SK-N-SH (cell line): Measurements from ENCODE around the gene BUB1. TPM values are rescaled to one million over a fixed set of nuclear protein-coding genes. Genes with fewer than 3 reads are reported as not detected.

Experiments
- CTCF ChIA-PET: fragments of 300-600, 350-600 bp; formaldehyde crosslinking; extraction: SDS; loops from one replicate; lab custom pipeline; 2021; lab: Yijun Ruan, JAX
- POLR2A ChIA-PET: fragments of 350-600 bp; sonication (Branson Sonifier 250); formaldehyde crosslinking; extraction: SDS; loops from one replicate; lab custom pipeline; 2020; ENCODE audit warnings: antibody characterized with exemption, inconsistent platforms; lab: Yijun Ruan, JAX
- DNase-seq: peaks from one replicate; pipeline ENCODE4 v3.0.0; 2012
- H2AFZ ChIP-seq: fragments of 200-600 bp; sonication (generic); 2 replicates; pipeline ENCODE4 v1.8.1; 2016; ENCODE audit warnings: antibody characterized with exemption, mild to moderate bottlenecking, low read depth
- H3F3A ChIP-seq: fragments of 200-600 bp; sonication (generic); replicated peaks from 2 replicates; pipeline ENCODE3; 2016; ENCODE audit warnings: antibody characterized with exemption, mild to moderate bottlenecking; ENCODE audit not compliant: insufficient read depth
- H3K27ac ChIP-seq, 2 experiments: fragments of 200-500 bp in 1 of 2; fragments of 200-600 bp in 1 of 2; sonication (Bioruptor generic) in 1 of 2; sonication (generic), shearing (Covaris generic) in 1 of 2; 2 replicates each; pipeline versions ENCODE4 v1.5.1 to v1.6.1; 2014 to 2016; ENCODE audit warnings: low read depth in 2 of 2, inconsistent platforms in 1 of 2, low read length in 1 of 2, mild to moderate bottlenecking in 1 of 2, mixed read lengths in 1 of 2
- H3K27me3 ChIP-seq: fragments of 200-600 bp; sonication (generic), shearing (Covaris generic); 2 replicates; pipeline ENCODE4 v1.6.1; 2016; ENCODE audit warnings: mixed run types; ENCODE audit not compliant: insufficient read depth
- H3K36me3 ChIP-seq, 2 experiments: fragments of 200-500 bp in 1 of 2; fragments of 200-600 bp in 1 of 2; sonication (Bioruptor generic) in 1 of 2; sonication (generic) in 1 of 2; replicated peaks in 1 of 2; 2 replicates each; pipeline versions ENCODE3 to v1.5.1; 2014 to 2016; ENCODE audit warnings: low read length in 1 of 2, mild to moderate bottlenecking in 1 of 2; ENCODE audit not compliant: insufficient read depth in 2 of 2, control insufficient read depth in 1 of 2
- H3K4me1 ChIP-seq, 2 experiments: fragments of 200-500 bp in 1 of 2; fragments of 200-600 bp in 1 of 2; sonication (Bioruptor generic) in 1 of 2; sonication (generic), shearing (Covaris generic) in 1 of 2; 2 replicates each; pipeline versions ENCODE4 v1.5.1 to v1.6.1; 2014 to 2016; ENCODE audit warnings: low read depth in 1 of 2, low read length in 1 of 2, mixed run types in 1 of 2; ENCODE audit not compliant: insufficient read depth in 2 of 2, control insufficient read depth in 1 of 2
- H3K4me2 ChIP-seq: fragments of 200-600 bp; sonication (generic), shearing (Covaris generic); 2 replicates; pipeline ENCODE4 v1.6.1; 2017; ENCODE audit warnings: mixed run types
- H3K4me3 ChIP-seq, 2 experiments: fragments of 200-500 bp in 1 of 2; fragments of 200-600 bp in 1 of 2; sonication (Bioruptor generic) in 1 of 2; sonication (generic), shearing (Covaris generic) in 1 of 2; 2 replicates each; pipeline versions ENCODE4 v1.5.1 to v1.8.1; 2014 to 2016; ENCODE audit warnings: low read depth in 2 of 2, inconsistent platforms in 1 of 2, low read length in 1 of 2, mild to moderate bottlenecking in 1 of 2, mixed read lengths in 1 of 2, moderate library complexity in 1 of 2
- H3K79me2 ChIP-seq: fragments of 200-600 bp; sonication (generic); 2 replicates; pipeline ENCODE4 v1.8.1; 2017; ENCODE audit warnings: mild to moderate bottlenecking; ENCODE audit not compliant: insufficient read depth
- H3K9ac ChIP-seq: fragments of 200-600 bp; sonication (generic); 2 replicates; pipeline ENCODE4 v1.6.1; 2017; ENCODE audit warnings: mixed run types
- H3K9me2 ChIP-seq: fragments of 200-600 bp; sonication (generic); 2 replicates; pipeline ENCODE4 v1.6.1; 2017; ENCODE audit warnings: mixed run types
- H3K9me3 ChIP-seq: fragments of 200-600 bp; sonication (generic); 2 replicates; pipeline ENCODE4 v1.6.1; 2017; ENCODE audit warnings: mixed run types, mild to moderate bottlenecking, moderate library complexity
- H4K20me1 ChIP-seq: fragments of 200-600 bp; sonication (generic); 2 replicates; pipeline ENCODE4 v1.6.1; 2017; ENCODE audit warnings: mild to moderate bottlenecking, mixed run types; ENCODE audit not compliant: insufficient read depth
- ELF1 ChIP-seq: IDR thresholded peaks from 2 replicates; pipeline ENCODE4 v1.4.0; 2012
- FOXJ3 ChIP-seq: sonication (generic); formaldehyde crosslinking; IDR thresholded peaks from 2 replicates; pipeline ENCODE4 v1.5.1; 2020; ENCODE audit warnings: mild to moderate bottlenecking, missing genetic modification reagents
- FOXM1 ChIP-seq: IDR thresholded peaks from 2 replicates; pipeline ENCODE4 v1.4.0; 2012; ENCODE audit warnings: low read depth, mild to moderate bottlenecking
- GABPA ChIP-seq: IDR thresholded peaks from 2 replicates; pipeline ENCODE4 v1.4.0; 2012; ENCODE audit warnings: low read depth, mild to moderate bottlenecking
- IRF3 ChIP-seq: fragments of 150-350 bp; IDR thresholded peaks from 2 replicates; pipeline ENCODE4 v1.6.1; 2016; ENCODE audit warnings: mild to moderate bottlenecking, low read depth, low read length
- MAX ChIP-seq: IDR thresholded peaks from 2 replicates; pipeline ENCODE4 v1.4.0; 2012; ENCODE audit warnings: low read depth
- PBX3 ChIP-seq: IDR thresholded peaks from 2 replicates; pipeline ENCODE4; 2012
- POLR2AphosphoS5 ChIP-seq: IDR thresholded peaks from 2 replicates; pipeline ENCODE4 v1.6.1; 2012; ENCODE audit warnings: low read depth, low read length
- RAD21 ChIP-seq: IDR thresholded peaks from 2 replicates; pipeline ENCODE4 v1.6.1; 2012; ENCODE audit warnings: mild to moderate bottlenecking, low read length
- RFX5 ChIP-seq: IDR thresholded peaks from 2 replicates; pipeline ENCODE4 v1.6.1; 2012; ENCODE audit warnings: mild to moderate bottlenecking, improper control_type of control experiment, low read length
- RXRA ChIP-seq: IDR thresholded peaks from 2 replicates; pipeline ENCODE4 v1.4.0; 2012; ENCODE audit warnings: low read depth, mild to moderate bottlenecking, borderline replicate concordance
- TCF12 ChIP-seq: IDR thresholded peaks from 2 replicates; pipeline ENCODE4 v1.4.0; 2012
- TEAD4 ChIP-seq: IDR thresholded peaks from 2 replicates; pipeline ENCODE4 v1.4.0; 2012; ENCODE audit warnings: mild to moderate bottlenecking, borderline replicate concordance; ENCODE audit not compliant: insufficient read depth
- USF1 ChIP-seq: IDR thresholded peaks from 2 replicates; pipeline ENCODE4 v1.4.0; 2012; ENCODE audit warnings: low read depth, borderline replicate concordance
- ZBTB33 ChIP-seq: IDR thresholded peaks from 2 replicates; pipeline ENCODE4 v1.4.0; 2012; ENCODE audit warnings: low read depth, borderline replicate concordance
- WGBS: methylation state at CpG from one replicate; pipeline ENCODE4 v1.1.6; 2017; ENCODE audit warnings: low lambda C conversion rate; 5-methylcytosine and 5-hydroxymethylcytosine counted together
- polyA plus RNA-seq, 3 experiments: library from polyadenylated mRNA; depleted of rRNA; stranded (reverse); fragments of >200 nt; gene quantifications; 2 replicates each; pipeline ENCODE4 v1.2.3, GENCODE V29; 2012
- TF ChIP-seq, protein P1 (sequence below): IDR thresholded peaks from 2 replicates; pipeline ENCODE4 v1.6.1; 2012; ENCODE audit warnings: mild to moderate bottlenecking, low read depth, low read length, moderate library complexity

BUB1 gene
- polyA plus RNA-seq, 1 of the 3 experiments (the other 2 are of a cell fraction): 9.0 TPM

DNA sequence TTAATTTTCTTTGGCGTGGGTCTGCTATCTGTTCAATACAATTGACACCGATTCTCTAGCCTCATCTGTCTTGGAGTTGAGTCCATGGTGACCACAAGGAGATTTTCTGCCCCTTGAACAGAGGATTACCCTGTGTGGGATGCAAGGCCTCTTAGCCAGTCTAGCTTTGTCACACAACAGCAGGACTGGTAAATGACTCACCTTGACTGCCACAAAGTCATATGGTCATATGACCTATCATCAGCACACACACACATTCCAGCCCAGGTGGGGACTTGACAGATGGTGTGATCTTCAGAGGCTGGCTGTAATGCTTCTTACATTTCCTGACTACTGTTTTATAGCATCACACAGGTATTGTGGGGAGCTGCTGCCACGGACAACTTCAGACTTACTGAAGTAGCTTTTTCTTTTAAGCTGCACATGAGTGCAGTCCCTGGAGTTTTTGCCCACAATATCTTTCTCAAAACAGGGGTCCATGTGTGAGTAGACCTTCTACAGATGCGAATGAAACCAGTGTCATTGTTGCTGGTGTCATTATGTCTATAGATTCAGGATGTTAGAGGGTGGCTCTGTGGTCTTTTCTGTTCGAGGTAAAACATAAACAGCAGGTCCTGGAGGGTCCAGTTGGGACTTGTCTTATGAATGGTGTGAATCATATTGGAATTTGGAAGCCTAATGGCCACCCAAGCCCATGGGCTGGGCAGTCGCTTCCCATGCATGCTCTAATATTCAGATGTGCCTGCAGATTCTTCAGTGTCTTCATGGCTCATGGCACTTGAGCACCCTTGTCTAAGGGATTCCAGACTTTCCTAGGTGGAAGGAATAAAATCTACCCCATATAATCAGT lies 35.9 kb upstream of the BUB1 start:
- no peaks in the 10 kb centered on the region for H4K20me1 ChIP-seq
- H3K4me3 ChIP-seq: no peak overlapping the region
- WGBS: 17% methylated on average over 6 of the region's 6 CpGs
- H3K36me3 ChIP-seq: no peaks in the 10 kb centered on the region
- H3K9me3 ChIP-seq: no peaks in the 10 kb centered on the region
- ChIA-PET POLR2A (no interaction called here), CTCF (no interaction called here)
- no peak for DNase-seq
- no peaks in the 10 kb centered on the region for H3F3A ChIP-seq
- H3K79me2 ChIP-seq: no peaks in the 10 kb centered on the region
- no peaks in the 10 kb centered on the region for H3K4me1 ChIP-seq
- no peak overlapping the region for H3K27ac ChIP-seq
- H3K4me2 ChIP-seq: no peak overlapping the region
- no peak overlapping the region for H3K9ac ChIP-seq
- no peaks in the 10 kb centered on the region for H3K9me2 ChIP-seq
- H3K27me3 ChIP-seq: peaks cover 21% of the 10 kb centered on the region; the same call in 1 of the 2 replicates
- TF ChIP-seq TCF12: no peak
- TF ChIP-seq POLR2AphosphoS5: no peak
- TF ChIP-seq MAX: no peak
- TF ChIP-seq FOXM1: no peak
- TF ChIP-seq RXRA: no peak
- TF ChIP-seq RFX5: no peak
- TF ChIP-seq PBX3: no peak
- no peak for TF ChIP-seq TEAD4
- no peak for TF ChIP-seq IRF3
- TF ChIP-seq ZBTB33: no peak
- TF ChIP-seq, protein P1, sequence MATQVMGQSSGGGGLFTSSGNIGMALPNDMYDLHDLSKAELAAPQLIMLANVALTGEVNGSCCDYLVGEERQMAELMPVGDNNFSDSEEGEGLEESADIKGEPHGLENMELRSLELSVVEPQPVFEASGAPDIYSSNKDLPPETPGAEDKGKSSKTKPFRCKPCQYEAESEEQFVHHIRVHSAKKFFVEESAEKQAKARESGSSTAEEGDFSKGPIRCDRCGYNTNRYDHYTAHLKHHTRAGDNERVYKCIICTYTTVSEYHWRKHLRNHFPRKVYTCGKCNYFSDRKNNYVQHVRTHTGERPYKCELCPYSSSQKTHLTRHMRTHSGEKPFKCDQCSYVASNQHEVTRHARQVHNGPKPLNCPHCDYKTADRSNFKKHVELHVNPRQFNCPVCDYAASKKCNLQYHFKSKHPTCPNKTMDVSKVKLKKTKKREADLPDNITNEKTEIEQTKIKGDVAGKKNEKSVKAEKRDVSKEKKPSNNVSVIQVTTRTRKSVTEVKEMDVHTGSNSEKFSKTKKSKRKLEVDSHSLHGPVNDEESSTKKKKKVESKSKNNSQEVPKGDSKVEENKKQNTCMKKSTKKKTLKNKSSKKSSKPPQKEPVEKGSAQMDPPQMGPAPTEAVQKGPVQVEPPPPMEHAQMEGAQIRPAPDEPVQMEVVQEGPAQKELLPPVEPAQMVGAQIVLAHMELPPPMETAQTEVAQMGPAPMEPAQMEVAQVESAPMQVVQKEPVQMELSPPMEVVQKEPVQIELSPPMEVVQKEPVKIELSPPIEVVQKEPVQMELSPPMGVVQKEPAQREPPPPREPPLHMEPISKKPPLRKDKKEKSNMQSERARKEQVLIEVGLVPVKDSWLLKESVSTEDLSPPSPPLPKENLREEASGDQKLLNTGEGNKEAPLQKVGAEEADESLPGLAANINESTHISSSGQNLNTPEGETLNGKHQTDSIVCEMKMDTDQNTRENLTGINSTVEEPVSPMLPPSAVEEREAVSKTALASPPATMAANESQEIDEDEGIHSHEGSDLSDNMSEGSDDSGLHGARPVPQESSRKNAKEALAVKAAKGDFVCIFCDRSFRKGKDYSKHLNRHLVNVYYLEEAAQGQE: no peak
- no peak for TF ChIP-seq ELF1
- no peak for TF ChIP-seq USF1
- TF ChIP-seq GABPA: no peak
- TF ChIP-seq RAD21: no peak
- TF ChIP-seq FOXJ3: no peak
- H2AFZ ChIP-seq: no peak overlapping the region
